Measurements from ENCODE around the gene LRRC46.

The LRRC46 gene

GRCh38 chr17:47808036-47808829 lies 23.2 kb upstream of the LRRC46 start:
- in situ Hi-C loops (cut with MboI; ENCODE audit: low sequenced_read_pairs), result no loop called here

GRCh38 chr17:47808830-47809480 lies 22.5 kb upstream of the LRRC46 start:
- in situ Hi-C loops (cut with MboI; ENCODE audit: low sequenced_read_pairs), result no loop called here

GRCh38 chr17:47810200-47810821 lies 21.2 kb upstream of the LRRC46 start:
- in situ Hi-C loops (cut with MboI; ENCODE audit: low sequenced_read_pairs), result no loop called here

GRCh38 chr17:47810901-47811635 lies 20.4 kb upstream of the LRRC46 start:
- in situ Hi-C loops (cut with MboI; ENCODE audit: low sequenced_read_pairs), result no loop called here

GRCh38 chr17:47811709-47812108 lies 19.8 kb upstream of the LRRC46 start:
- in situ Hi-C loops (cut with MboI; ENCODE audit: low sequenced_read_pairs), result no loop called here

DNA sequence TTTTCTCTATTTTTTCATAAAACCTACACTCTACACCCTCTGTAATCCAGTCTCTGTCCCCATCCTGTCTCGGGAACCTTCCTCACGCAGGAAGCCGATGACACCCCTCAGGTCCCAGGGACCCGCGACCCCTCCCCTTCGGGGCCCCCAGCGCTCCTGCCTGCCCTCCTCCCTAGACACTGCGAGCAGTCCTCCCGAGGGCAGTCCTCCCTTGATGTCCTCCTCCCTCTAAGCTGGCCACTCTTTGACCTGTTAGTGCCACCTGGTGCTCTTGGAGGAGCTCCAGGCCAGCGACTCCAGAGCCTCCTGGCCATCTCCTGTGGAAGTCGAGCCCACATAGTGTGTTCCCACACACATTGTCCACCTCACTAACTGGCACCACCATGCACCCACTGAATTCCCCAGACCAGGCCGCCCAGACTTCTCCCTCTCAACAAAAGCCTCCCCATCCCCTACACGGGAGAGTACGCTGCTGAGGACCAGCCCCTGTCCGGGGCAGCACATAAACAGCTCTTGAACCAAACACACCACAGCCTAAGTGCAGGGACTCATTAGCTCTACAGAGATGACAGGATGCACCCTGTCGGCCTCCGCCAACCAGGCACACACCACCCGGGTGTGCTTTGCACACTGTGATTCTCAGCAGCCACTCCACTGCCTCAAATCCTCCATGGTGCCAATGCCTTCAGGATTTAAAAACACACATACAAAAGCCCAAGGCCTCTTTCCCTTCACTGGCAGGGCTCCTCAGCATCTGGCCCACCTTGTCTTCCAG lies 19.1 kb upstream of the LRRC46 start:
- in situ Hi-C loops (cut with MboI; ENCODE audit: low sequenced_read_pairs), result no loop called here

- in situ Hi-C loops (cut with MboI; ENCODE audit: low sequenced_read_pairs), result no loop called here
These were observed 18.4 kb upstream of the LRRC46 start for GRCh38 chr17:47813077-47813476.

DNA sequence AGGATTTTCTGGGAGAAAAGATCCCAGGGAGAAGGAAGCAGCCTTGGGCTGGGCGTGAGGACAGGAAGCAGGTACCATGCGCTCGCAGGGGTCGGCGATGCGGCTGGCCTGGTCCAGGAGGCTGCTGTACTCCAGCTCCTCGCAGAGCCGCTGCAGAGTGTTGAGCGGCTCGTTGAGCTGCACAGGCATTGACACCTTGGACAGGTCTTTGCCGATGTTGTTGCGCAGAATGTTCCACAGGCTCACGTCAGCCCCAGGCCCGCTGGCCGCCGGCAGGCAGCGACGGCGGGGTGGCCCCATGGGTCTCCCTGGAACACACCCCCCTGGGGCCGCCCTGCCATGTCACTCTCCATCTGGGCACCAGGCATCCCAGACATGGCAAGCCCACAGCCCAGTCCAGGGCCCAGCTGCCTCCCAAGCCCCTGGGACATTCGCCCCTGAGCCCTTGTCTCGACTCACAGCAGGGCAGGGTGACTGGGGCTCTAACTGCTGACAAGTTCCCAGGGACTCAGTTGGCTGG lies 17.9 kb upstream of the LRRC46 start:
- in situ Hi-C loops (cut with MboI; ENCODE audit: low sequenced_read_pairs), result no loop called here

DNA sequence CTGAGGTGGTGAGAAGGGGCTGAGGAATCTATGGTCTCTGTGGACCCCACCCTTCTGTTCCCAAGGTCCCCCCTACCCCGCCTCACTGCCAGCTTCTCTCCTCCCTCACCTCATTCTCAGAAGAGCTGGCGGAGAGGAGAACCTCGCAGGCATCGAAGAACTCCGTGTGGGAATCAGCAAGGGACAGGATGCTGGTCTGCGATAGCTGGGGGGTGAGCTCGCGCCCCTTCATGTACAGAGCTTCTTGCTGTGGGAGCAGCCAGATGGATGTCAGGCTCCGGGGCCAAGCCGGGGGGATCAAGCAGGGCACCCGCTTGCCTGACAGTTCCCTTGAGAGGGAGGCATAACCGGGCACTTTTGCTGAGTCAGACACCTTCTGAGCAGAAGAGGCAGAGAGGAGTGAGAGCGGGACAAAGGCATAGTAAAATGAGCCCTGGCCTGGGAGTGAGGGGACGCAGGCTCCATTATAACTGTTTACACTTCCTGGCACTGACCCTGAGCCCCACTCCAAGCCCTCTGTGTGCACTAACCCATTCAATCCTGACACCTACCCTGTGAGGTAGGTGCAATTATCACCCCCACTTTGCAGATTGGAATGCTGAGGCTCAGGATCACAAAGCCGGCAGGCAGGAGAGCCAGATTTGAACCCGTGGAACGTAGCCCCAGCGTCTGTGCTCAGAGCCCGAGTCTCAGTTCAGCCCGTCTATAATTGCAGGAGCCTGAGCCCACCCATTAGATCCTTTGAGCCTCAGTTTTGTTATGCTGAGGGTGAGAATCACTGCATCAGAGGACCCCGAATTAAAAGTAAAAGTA lies 16.2 kb upstream of the LRRC46 start:
- in situ Hi-C loops (cut with MboI; ENCODE audit: low sequenced_read_pairs), result no loop called here

- in situ Hi-C loops (cut with MboI; ENCODE audit: low sequenced_read_pairs), result no loop called here
These were observed 15.2 kb upstream of the LRRC46 start for GRCh38 chr17:47816111-47816735.

GRCh38 chr17:47816947-47817346 lies 14.5 kb upstream of the LRRC46 start:
- in situ Hi-C loops (cut with MboI; ENCODE audit: low sequenced_read_pairs), result no loop called here

DNA sequence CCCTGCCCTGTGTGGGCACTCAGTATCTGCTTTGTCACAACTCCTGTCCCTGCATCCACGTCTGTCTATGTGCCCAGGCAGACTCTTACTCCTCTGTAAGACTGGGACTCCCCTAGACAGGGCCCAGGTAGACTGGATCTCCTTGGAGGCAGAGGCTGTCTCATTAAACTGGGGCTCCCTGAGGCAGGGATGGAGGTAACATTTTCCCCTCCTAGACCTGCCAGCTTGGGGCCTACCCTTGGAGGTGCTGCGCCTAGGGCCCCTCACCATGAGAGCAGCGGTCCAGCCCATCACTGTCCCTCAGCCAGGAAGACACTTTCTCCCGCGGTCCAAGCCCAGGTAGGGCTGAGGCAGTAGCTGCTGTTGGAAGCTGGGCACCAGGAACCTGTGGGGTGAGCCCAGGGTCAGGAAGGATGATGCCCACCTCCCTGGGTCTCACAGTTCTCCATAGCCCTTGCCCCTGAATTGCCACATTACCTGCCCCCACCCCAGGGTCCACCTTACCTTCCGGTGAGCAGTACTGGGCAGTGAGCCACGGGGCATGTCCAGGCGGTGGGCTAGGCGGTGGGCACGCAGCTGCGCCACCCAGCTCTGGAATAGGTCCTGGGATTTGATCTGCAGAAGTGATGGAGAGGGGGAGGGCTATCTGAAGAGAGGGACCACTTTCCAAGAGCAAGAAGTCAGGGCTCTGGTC lies 13.3 kb upstream of the LRRC46 start:
- in situ Hi-C loops (cut with MboI; ENCODE audit: low sequenced_read_pairs), result no loop called here

GRCh38 chr17:47819475-47819874 lies 12.0 kb upstream of the LRRC46 start:
- in situ Hi-C loops (cut with MboI; ENCODE audit: low sequenced_read_pairs), result no loop called here

GRCh38 chr17:47820033-47820789 lies 11.3 kb upstream of the LRRC46 start:
- in situ Hi-C loops (cut with MboI; ENCODE audit: low sequenced_read_pairs), result no loop called here

DNA sequence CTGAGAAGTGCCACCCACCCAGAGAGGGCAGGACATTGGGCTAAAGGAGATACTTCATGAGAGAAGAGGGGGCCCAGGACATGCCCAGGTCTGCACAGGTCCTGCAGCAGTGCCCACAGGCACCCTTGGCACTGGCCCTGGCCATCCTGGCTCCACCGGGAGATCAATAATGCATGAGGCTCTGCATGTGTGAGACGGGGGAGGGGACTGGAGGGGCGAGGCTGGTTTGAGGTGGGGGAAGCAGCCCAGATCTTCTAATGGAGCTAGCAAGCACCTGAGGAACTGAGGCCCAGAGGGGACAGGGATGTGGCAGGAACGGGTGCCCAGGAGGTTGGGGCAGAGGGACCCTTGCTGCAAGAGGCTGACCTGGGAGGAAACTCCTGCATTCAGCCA lies 10.4 kb upstream of the LRRC46 start:
- in situ Hi-C loops (cut with MboI; ENCODE audit: low sequenced_read_pairs), result no loop called here

GRCh38 chr17:47821424-47822391 lies 9.8 kb upstream of the LRRC46 start, which contains the start of gene OSBPL7:
OSBPL7 (minus strand) TSS chr17:47821794; CDS start chr17:47820278, 1,516 bp downstream.
- in situ Hi-C loops (cut with MboI; ENCODE audit: low sequenced_read_pairs), result no loop called here

- in situ Hi-C loops (cut with MboI; ENCODE audit: low sequenced_read_pairs), result no loop called here
These were observed 8.7 kb upstream of the LRRC46 start for GRCh38 chr17:47822785-47823184.

All from HL-60/S4 (cell line).